Cardiac septum (tissue), 1 donor: ENCODE data around the gene SLC25A11. TPM values are rescaled to one million over a fixed set of nuclear protein-coding genes. Genes with fewer than 3 reads are reported as not detected.
A peak's percentile ranks its signal among the peaks of the same experiment; 100 is the strongest.

Source experiments
- DNase-seq: peaks from one replicate; pipeline ENCODE4 v3.0.0-alpha.2; 2020; ENCODE audit warnings: low spot score
- intact Hi-C: fragments of 100-400 bp; cut with DNase I; formaldehyde crosslinking; loops from one replicate; pipeline ENCODE4 v1.14.0; 2022
- total RNA-seq: library from RNA; stranded (reverse); fragmentation: NEBNext Ultra II Directional; extraction: Animal tissue kit (Norgen Biotek cat#: 25700); gene quantifications from one replicate; pipeline ENCODE4 v1.2.1, GENCODE V29; 2021
- donor health status: DM: no; HTN: no; CAD: no.

Gene SLC25A11
- total RNA-seq, 1 donor from 2014 or later = 176 TPM

DNA sequence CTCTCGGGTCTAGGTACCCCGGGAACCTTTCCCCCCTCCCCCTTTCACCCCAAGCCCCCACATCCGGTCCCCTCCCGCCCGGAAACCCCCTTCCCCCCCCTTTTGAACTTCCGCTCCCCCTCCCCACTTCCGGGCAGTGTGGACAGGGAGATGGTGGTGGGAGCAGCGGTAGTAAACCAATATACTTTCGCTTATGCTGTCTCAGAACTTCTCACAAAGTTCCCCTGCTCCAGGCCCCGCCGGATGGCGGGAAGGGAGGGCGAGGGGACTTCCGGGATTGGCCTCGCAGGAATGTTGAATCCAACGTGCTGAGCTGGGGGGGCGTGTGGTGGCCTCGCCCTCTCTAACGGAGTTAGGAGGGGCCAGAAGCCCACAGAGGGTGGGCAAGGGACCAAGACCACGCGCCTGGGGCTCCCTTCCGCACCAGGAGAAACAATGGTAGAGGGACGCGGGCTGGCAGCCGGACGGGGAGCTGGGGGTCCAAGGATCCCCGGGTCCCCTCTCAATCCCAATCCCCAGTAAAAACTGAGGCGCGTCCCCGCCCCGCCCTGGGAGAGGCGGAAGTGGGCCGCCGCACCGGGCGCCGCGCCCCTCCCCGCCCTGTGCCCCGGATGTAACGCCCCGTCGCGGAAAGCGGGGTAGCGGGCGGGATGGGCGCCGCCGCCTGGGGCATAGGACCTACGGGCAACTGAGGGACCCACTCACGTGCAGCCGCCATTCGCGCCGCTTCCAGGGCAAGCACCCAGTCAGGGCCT, 7.7 kb upstream of the SLC25A11 start:
- intact Hi-C loops = loop anchor here (1.0 to 2.0 kb wide), 2 partner anchors 7 to 51 kb away; partner anchors contain the start of genes RNF167 and SLC25A11
- DNase-seq = no peak

- DNase-seq = no peak
- intact Hi-C loops = no loop called here
These were observed 7.2 kb upstream of the SLC25A11 start for GRCh38 chr17:4947010-4947410.

DNA sequence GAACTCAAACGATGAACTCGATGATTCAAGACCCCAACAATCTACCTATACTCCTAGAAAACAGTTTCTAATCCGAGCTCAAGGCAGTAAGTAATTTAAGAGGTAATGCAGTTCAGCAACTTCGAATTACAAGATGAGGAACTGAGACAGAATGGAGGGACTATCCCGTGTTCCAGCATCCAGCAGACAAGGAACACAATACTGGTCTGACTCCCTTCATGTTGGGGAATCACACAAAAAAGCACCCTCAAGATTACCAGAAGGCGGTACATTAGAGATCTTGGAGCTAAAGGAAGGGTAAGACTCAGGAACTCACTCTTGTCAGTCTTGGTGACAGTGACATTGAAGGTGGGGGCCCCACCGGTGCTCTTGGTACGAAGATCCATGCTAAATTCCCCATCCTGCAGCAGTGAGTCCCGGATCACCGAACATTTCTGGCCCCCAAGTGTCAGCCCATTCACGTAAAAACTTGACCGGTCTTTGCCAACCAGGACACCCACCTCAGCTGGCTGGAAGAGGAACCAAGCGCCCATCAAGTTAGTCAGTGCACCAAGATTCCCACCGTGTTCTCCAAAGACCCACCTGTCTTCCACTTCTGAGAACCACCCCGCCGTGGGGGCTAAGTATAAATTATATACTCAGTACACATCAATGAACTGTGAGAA, 6.6 kb upstream of the SLC25A11 start:
- DNase-seq = no peak
- intact Hi-C loops = no loop called here

GRCh38 chr17:4945944-4946280, 6.1 kb upstream of the SLC25A11 start:
- DNase-seq = no peak
- intact Hi-C loops = no loop called here

DNA sequence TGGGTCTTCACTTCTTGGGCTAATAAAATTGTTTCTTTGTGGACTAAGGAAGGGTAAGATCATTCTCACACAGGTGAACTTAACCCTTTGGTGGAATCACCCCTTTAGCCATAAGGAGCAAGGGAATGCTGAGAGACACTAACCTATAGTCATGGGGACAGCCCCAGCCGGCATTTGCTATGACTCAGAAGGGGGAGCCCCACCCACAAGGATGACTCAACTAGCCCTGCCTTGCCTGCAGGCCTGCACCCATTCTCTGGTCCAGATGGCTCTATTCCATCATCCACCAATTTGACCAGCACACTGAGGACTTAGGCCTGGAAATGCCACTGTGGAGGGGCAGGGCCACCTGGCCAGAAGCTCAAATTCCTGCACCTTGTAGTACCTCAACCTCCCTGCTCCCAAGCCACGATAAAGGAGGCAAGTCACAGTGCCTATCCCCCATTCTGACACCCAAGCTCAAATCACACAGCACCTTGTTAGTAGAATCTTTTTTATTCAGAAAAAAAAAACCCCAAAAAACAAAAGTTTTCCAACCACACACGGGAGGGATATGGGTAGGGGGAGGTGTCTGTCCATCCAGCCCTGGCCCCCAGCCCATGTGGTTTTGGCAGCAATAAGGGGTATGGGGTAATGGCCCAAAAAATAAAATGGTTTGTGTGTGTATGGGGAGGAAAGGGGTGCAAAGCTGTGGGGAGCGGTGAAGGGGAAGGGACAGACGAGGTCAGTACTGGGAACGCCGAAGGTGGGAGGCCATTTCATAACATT, 5.5 kb upstream of the SLC25A11 start:
- intact Hi-C loops = no loop called here
- peak; percentile 93 for DNase-seq

DNA sequence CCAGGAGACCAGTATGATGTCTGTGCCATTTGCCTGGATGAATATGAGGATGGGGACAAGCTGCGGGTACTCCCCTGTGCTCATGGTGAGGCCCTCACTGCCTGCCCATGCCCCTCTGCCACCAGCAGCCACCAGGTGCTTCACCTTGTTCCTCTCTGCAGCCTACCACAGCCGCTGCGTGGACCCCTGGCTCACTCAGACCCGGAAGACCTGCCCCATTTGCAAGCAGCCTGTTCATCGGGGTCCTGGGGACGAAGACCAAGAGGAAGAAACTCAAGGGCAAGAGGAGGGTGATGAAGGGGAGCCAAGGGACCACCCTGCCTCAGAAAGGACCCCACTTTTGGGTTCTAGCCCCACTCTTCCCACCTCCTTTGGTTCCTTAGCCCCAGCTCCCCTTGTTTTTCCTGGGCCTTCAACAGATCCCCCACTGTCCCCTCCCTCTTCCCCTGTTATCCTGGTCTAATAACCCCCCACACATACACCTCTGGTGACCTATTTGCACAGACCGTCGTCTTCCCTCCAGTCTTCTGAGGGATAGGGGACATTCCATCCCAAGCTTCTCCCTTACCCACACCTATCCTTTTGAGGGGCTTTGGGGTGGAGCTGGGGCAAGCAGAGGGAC, 4.8 kb upstream of the SLC25A11 start:
- DNase-seq = no peak

DNA sequence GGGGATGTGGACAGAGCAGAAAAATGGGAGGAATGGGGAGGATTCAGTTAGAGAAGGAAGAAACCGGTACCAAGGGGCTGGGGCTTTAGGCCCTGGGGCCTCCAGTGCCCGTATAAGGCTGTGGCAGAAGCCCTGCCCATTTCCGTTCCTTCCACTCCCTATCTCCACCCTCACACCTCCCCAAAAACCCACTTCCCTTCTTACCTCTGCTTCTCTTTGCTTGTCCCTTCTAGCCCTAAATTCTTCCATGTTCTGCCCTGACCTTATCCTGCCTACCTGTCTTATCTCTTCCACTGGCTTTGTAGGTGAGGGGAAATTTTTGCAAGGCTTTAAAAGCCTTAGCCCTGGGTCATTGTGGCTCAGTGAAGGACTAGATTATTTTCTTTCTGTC, 4.3 kb upstream of the SLC25A11 start:
- intact Hi-C loops = loop anchor here (5.0 kb wide), 1 partner anchor 37 kb away; no protein-coding TSS in a partner anchor
- DNase-seq = peak; percentile 86

More for the DNA sequence above, 4.8 kb upstream of the SLC25A11 start:
- intact Hi-C loops = loop anchor here (5.0 kb wide), 1 partner anchor 37 kb away; no protein-coding TSS in a partner anchor

DNA sequence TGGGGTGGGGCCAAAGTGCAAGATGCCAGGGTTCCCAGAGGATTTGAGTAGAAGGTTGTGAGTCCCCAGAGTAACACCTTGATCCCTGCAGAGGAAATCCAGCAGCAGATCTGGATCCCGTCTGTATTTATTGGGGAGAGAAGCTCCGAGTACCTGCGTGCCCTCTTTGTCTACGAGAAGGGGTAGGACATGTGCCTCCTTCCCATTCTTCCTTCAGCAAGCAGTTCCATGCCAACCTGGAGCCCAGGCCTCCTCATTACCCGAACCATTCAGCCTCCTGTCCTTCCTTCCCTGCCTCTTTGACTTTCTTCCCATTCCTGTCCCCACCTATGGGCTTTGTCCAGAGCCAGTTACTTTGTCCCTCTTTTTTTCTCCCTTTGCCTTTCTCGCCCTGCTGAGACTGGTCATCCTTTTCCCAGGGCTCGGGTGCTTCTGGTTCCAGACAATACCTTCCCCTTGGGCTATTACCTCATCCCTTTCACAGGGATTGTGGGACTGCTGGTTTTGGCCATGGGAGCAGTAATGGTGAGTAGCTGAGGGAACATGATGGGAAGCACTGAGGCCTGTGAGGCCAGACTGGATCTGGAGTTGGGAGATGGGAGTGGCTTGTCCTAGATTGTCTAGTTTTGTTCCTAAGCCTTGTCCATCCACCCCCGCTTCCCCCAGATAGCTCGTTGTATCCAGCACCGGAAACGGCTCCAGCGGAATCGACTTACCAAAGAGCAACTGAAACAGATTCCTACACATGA, 3.1 kb upstream of the SLC25A11 start:
- DNase-seq = no peak
- intact Hi-C loops = loop anchor here (5.0 kb wide), 1 partner anchor 36 kb away; no protein-coding TSS in a partner anchor

- DNase-seq = no peak
- intact Hi-C loops = loop anchor here (2.0 to 5.0 kb wide), 2 partner anchors 34 to 56 kb away; partner anchors contain the start of genes INCA1 and KIF1C
These were observed 1.4 kb upstream of the SLC25A11 start for GRCh38 chr17:4941319-4941610.

- intact Hi-C loops = loop anchor here (1.0 to 5.0 kb wide), 4 partner anchors 8 to 56 kb away; partner anchors contain the start of genes INCA1, KIF1C, PFN1 and SPAG7
- peak; percentile 85 for DNase-seq
These were observed 891 bp upstream of the SLC25A11 start for GRCh38 chr17:4940555-4941318.

- DNase-seq = no peak
- intact Hi-C loops = no loop called here
These were observed 375 bp downstream of the SLC25A11 start for GRCh38 chr17:4939546-4939795.

DNA sequence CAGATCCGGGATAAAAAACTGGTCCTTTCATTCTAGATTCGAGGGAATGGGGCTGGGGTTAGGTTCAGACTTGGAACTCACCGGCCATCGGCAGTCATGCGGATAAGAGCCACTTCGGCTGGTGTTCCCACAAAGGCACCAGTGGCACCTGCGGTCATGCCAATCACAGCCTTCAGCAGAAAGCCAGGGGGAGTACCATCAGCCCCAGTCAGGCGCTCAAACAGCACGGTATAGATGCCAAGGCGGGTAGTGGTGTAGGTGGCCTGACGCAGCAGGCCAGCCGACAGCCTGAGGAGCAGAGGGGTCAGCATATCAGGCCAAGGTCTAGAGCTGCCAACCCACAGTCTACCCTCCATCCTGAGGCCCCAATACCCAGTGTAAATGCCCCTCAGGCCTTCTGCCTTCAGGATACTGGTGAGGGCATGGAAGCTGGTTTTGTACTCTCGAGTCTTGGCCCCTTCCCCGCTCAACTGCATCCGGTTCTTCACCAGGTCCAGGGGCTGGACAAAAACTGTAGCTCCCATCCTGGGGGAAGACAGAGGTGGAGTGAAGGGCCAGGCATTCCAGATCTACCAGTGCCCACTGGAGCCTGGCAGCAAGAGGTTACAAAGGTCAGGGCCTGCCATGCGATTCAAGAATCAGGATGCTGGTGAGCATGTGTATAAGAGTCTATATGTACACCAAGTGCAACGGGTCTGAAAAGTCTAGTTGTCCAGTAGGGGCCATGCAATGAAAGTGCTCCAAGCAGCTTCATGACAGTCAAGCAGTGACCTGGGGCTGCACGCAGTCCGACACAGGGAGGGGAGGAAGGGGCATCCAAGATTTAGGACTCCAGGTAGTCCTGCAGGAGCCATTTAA, 929 bp downstream of the SLC25A11 start:
- no peak for DNase-seq
- intact Hi-C loops = no loop called here

DNA sequence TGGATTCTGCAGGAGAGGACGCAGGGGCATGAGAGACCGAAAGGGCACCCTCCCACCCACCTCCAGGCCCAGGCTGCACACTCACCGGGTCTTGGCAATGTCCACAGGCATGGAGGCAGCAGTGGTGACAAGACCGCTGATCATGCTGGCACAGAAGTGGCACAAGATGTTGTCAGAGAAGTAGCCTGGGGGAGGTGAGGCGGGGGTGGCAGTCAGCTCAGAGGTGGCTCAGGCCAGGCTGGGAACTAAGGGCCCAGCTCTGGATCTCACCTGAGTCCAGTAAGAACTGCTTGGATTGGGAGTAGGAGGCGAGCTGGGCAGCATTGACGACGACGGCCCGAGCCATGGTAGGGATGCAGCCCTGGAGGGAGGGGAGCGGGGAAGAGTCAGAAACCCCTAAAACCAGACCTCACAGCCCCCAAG, 1.8 kb downstream of the SLC25A11 start:
- DNase-seq = no peak
- intact Hi-C loops = no loop called here

DNA sequence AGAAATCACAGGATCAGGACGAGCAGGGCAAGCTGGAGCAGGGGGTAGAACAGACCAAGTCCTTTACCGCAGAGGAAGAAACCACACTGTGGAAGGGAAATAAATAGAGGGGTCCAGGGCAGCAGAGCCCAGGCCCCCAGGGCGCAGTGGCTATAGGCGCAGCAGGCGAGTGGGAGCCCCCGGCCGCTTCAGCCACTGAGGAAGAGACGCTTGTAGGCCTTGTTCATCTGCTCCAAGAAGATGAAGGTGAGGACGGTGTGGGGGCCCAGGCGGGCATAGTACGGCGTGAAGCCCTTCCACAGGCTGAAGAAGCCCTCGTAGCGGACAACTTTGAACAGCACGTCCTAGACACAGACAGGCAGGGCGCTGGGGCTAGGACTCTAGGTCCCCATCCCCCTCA, 2.3 kb downstream of the SLC25A11 start:
- intact Hi-C loops = no loop called here
- DNase-seq = no peak

DNA sequence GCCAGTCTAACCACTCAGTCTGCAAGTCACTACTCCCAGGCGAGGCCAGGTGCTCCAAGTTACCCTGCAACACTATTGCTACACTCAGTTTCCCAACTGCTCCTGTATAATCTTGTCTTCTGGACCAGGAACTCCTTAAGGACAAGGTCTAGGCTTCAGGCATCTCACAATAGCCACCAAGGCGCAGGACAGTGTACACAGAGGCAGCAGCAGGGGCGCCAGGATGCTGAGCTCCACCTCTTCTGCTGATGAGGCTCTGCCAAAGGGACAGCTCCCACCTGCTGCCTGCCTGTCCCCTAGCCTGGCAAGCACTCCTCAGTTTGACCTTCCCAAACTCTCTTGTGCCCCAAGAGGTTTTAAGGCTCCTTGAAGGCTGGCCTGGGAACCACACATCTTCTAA, 3.4 kb downstream of the SLC25A11 start:
- intact Hi-C loops = no loop called here
- no peak for DNase-seq

- intact Hi-C loops = no loop called here
These were observed 4.2 kb downstream of the SLC25A11 start for GRCh38 chr17:4935650-4936049.

GRCh38 chr17:4934173-4934979, 5.5 kb downstream of the SLC25A11 start:
- intact Hi-C loops = no loop called here

More at GRCh38 chr17:4935650-4936049, 4.2 kb downstream of the SLC25A11 start:
- DNase-seq = no peak

More at GRCh38 chr17:4934173-4934979, 5.5 kb downstream of the SLC25A11 start:
- no peak for DNase-seq
